ENCODE measurements around the gene GPR4.
"Not testable (repeated sequence)": the region's sequence is repeated elsewhere in the genome, so short reads cannot be mapped to it uniquely, and the experiment has no call there.

GPR4 gene

GRCh38 chr19:45601524-45602374 is at the start of gene GPR4:
TSS of gene GPR4 (minus strand) at chr19:45602212. CDS start at chr19:45591866, 10,346 bp downstream.
- no peak for DNase-seq

DNA sequence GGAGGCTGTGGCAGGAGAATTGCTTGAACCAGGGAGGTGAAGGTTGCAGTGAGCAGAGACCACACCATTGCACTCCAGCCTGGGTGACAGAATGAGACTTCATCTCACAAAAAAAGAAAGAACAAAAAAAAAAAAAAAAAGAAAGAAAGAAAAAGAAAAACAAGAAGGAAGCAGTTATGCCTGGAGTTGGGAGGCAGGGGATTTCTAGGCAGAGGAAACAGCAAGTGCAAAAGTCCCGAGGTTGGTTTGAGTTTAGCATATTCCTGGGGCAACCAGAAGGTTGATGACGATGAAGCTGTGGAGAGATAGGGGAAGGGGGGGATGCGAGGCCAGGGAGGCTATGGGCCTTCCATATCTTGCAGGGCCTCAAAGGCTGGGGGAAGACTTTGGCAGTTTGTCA is 48.7 kb upstream of the GPR4 start:
- DNase-seq: no peak

- DNase-seq: no peak
Measured at GRCh38 chr19:45646345-45646698, 44.3 kb upstream of the GPR4 start.

DNA sequence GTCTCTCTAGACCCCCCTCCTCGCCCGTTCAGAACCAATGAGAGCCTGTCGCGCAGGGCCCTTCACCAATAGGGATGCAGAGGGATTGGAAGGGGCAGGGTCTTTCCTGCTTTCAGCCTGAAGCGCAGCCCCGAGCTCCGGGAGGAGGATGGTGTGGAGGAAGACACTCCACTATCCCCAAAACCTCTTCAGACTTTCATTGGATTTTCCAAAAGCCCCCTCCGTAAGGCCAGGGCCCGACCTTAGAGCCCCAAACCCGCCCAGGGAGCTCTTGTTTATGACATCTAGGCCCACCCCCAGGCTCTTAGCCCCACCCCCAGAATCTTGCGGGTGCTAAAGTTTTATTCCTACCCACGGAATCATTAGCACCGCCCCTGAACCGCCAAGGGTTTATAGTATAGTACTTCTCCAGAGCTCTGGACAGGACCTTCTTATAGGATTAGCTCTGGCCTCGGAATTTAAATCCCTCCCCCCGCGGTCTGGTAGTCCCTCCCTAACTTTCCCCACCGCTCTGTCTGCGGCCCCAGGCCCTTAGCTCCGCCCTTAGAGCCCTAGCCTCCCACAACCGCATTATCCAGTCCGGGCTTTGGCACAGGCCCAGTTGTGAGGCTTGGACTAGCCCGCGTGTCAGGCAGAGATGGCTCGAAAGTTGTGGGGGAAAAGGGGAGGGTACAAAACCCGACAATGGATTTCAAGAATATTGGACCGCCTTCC is 43.8 kb upstream of the GPR4 start:
- DNase-seq: peak; percentile 75

- no peak for DNase-seq
Measured at GRCh38 chr19:45645068-45645630, 43.1 kb upstream of the GPR4 start.

DNA sequence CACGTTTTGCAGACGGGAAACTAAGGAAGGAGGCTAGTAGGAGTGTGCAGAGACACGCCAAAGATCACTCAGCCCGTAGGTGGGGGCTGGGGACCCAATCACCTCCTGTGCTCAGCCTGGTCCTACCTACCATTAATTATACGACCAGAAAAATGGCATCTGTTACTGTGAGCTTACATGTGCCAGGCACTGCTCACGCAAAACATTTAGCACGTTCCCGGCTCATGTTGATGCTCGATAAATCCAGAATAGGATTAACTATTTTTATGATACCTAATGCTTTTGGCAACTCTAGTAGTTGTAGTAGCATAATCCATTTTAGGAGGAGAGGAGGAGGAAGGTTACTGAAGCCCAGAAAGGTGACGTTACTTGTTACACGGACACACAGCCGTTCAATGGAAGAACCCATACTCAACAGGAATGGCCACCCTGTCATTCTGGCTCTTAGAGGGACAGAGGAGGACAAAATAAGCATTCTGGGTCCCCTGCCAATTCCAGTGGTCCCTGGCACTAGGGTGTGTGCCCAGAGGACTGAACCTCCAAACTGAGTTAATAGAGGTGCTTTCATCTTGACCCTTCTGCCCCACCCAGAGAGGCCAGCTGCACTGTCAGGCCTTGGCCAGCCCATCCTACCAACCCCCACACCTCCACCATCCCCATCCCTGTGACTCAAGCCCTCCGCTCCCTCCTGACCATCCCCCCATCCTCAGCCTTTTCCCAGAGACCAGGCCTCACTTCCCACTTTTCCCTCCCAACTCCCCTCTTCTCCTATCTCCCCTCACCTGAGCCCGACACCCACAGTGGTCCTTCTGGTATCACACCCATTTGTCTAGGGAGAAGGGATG is 42.1 kb upstream of the GPR4 start:
- no peak for DNase-seq

- DNase-seq: peak; percentile 97
Measured at GRCh38 chr19:45643024-45643926, 41.3 kb upstream of the GPR4 start.

DNA sequence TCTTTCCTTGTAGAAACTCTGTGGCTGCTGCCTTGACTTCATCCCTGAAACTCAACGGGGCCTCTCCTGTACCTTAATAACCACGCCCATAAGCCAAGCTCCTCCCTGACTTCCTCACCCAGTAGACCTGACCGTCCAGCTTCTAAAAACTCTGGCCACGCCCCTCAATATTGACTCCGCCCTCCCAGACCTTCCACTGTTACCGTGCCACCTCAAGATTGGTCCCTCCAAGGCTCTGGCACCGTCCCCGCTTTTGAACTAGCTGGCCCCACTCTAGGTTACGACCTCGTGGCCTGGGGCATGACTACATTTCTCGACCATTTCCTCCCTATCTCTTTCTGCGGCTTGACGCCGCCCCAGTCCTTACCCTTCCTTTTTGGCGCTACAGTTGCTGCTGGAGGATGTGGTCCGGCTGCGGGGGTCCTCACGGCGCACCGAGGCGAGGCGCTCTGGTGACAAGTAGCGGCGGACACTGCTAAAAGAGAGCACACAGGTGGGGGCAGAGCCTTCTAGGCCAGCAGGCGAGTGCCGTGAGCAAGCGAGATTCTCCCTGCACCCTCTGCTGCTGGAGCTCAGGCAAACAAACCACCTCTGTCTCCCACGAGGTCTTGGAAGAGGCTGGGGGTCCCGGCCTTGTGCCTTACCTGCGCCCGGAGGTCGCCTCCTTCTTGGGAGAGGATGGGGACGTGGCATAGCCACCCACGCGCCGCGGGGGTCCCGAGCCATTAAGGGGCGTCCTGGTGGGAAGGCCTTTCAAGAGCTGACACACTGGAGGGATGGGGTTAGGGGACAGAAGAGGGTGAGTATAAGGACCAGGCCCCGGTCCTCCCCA is 39.5 kb upstream of the GPR4 start:
- DNase-seq: peak; percentile 89

DNA sequence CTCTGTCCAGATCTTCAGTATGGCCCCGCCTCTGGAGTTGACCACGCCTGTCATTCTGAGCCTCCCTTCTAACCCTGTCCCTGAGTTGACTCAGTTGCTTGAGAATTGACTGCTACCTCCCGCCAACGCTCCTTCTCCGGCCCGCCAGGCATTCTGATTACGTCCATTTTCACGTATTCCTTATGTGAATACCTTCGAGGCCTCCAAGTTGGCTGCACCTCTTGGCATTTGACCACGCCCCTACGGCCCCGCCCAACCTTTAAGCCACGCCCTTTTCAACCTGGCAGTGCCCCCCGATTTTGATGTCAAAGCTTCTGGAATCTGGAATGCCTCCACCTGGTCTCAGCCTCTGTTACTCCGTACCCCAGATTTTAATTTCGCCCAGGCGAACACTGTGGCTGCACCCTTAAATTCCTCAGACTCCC is 38.8 kb upstream of the GPR4 start:
- DNase-seq: peak; percentile 63

DNA sequence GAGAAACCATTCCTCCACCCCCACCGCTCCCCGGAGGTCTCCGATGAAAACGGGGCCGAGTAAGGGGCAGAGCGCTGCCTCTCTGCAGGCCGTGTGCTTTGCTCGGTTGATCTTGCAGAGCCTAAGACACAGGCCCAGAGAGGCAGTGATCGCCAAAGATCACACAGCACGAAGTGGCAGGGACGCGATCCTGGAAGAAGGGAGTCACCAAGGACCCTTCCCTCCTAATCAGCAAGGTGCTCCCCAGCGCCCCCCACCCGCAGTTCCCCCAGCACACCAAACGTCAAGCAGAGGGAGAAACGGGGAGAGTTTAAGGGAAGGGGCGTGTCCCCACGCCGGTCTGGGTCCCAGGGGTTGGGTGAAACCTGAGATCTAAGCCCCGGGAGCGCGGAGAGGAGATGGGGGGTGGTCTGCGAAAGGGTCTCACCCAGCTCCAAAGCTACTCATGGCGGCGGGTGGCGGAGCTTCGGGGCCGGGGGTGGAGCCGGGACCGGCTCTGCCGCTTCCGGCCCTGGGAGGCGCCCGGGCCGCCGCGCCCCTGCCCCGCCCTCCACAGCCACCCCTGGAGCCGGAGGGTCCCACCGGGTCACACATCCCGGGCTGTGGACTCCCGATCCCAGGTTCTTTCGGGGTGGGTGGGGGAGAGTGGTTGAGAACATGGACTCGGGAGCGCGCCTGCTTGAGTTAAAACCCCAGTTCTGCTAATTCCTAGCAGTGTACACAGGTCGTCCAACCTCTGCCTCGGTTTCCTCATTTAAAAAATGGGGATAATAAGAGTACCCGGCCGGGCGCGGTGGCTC is 37.1 kb upstream of the GPR4 start, which contains the start of gene EML2:
Gene EML2, minus strand, starts transcription at position 468 of the 800 bp plus-strand sequence. Its CDS starts 21 bp downstream, at position 447.
- DNase-seq: peak; percentile 70

GRCh38 chr19:45637890-45638667 is 36.1 kb upstream of the GPR4 start:
- DNase-seq: no peak

- no peak for DNase-seq
Measured at GRCh38 chr19:45636902-45637301, 34.9 kb upstream of the GPR4 start.

GRCh38 chr19:45636275-45636674 is 34.3 kb upstream of the GPR4 start:
- no peak for DNase-seq

DNA sequence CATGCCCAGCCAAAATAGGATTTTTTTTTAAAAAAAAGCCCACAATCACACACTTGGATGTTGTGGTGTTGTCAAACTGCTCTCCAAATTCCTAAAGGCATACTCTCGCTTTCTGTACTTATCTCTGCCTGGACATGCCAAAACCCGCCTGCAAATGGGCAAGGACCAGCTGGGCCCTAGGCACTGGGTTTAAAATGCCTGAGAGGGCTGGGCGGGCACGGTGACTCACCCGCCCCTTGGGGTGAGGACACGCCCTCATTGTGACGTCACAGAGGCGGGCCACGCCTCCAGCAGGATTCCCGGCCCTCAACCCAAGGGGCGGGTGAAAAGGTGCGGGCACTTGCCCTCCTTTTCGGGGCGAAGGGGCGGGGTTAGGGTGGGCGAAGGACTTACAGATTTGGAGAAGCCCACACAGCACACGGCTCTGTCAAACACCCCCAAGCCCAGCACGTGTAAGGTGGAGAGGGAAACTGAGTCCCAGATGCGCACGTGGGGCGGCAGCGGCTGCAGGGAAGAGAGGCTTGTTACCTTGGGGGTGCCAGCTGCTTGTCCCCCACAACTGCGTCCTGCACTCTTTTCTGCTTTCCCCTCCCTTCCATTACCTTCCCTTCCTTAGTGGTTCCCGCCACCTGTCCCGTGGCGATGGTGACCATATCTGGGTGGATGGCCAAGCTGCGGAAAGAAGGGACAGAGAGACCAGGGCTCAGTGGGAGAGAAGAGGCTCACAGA is 30.6 kb upstream of the GPR4 start:
- peak; percentile 58 for DNase-seq

DNA sequence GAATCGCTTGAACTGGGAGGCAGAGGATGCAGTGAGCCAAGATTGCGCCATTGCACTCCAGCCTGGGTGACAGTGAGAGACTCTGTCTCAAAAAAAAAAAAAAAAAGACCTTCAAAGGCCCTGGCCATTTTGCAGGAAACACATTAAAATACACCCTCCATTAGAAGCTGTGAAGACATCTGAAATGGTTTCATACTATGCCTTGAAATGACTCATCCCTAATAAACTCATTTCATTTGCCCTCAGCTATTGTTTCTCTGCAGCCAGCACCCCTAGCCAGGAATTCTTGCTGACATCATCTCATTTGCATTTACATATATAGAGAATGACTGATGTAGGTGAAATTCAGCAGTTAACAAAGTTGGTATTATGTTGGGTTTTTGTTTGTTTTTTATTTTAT is 28.5 kb upstream of the GPR4 start:
- no peak for DNase-seq

DNA sequence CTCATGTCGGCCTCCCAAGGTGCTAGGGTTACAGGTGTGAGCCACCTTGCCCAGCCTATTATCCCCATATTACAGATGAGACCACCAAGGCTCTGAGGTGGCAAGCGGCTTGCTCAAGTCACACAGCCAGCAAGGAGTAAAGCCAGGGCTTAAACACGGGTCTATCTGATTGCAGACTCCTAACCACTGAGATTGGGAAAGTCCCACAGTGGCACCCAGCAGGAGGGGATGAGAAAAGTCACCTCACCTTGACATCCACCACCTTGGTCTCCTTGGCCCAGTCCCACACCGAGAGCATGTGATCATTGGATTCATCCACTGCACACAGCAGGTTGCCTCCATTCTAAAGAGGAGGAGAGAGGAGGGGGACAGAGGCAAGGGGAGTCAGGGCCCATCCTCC is 27.7 kb upstream of the GPR4 start:
- DNase-seq: no peak

GRCh38 chr19:45628219-45628618 is 26.2 kb upstream of the GPR4 start:
- DNase-seq: not testable (repeated sequence)

DNA sequence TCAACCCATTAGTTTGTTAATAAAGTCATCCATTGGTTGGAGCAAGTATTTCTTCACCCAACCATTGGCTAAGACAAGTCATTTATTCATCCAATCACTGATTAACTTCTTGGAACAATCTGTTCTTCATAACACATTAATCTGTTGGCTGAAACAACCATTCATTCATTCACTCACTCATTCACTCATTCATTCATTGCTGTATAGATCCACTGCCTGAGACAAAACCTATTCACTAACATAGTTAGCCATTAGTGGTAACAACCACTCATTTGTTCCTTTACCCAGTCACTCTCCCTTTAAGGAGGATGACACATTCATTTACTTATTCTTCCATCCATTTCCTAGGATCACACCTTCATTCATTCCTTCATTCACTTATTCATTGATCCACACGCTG is 22.0 kb upstream of the GPR4 start:
- no peak for DNase-seq
